Stimulated activated CD8-positive, alpha-beta memory T cell treated with anti-CD3 and anti-CD28 coated beads, Interleukin-7, amount 100 ng/mL, for 24 hours (primary cell): ENCODE results near the gene TDP1.
"Not testable (repeated sequence)": the region's sequence is repeated elsewhere in the genome, so short reads cannot be mapped to it uniquely, and the experiment has no call there.

Source experiments
- DNase-seq: peaks from one replicate; pipeline ENCODE4 v3.0.0-alpha.2; 2020; ENCODE audit warnings: low read depth

TDP1 gene

DNA sequence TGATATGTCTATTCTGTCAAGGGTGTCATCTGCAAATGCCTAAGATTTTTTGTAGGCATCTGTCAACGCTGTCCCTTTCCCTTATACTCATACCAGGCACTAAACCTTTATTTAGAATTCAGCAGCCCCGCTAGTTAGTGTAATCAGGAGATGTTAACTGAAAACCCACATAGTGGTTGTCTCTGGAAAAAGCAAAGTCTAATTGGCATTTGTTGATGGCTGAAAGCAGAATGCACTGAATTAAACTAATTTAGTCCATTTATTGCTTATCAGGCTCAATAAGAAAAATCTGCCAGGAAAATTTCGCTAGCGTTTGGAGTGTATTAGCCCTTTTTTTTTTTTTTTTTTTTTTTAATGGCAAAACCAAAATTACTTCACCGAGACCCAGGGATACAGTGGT is 34.5 kb downstream of the TDP1 start:
- DNase-seq: no peak

DNA sequence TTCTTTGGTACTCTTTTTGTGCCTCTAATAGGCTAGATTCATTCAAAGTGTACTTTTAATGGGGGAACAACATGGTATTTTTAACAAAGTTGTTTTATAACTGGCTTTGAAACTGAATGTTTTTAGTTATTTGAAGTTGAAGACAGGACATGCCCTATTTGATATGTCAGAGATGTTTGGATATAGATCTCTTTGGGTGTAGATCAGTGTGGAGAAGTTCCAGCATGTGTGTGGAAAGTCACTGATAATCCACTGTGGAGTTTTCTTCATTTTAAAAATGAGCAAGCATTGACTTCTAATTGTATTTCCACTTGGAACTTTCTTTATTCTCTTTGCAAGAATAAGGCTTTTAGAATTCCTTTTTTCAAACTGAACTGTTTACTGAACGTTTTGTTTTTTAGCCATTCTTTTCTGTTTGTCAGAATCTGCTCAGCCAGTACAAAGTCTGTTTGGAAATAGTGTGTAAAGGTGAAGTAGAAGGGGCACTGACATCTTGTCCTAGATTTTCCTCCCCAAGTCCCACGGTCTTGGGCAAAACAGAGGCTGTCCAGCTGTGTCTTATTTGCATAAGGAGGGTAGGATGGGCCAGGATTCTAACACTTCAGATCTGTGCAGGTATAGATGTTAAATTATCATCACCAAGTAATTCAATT is 35.0 kb downstream of the TDP1 start:
- no peak for DNase-seq

DNA sequence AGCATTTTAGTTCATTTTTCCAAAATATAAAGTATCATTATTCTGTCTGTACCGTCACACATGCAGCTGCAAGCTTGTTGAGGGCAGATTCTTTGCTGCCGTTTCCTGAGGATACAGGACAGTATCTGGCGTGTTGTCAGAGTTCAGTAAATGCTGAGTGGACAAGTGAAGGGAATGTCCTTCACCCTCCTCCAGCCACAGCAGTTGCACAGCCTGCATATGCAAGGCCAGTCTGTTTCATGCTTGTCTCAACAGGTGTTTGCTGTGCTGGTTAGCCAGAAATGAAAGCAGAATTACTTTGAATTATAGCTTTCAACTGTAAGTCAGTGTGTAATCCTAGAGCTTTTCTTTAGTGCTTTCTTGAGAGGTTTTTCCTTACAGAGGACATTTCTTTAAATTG is 36.5 kb downstream of the TDP1 start:
- no peak for DNase-seq

GRCh38 chr14:89996963-89997362 is 41.2 kb downstream of the TDP1 start:
- no peak for DNase-seq

DNA sequence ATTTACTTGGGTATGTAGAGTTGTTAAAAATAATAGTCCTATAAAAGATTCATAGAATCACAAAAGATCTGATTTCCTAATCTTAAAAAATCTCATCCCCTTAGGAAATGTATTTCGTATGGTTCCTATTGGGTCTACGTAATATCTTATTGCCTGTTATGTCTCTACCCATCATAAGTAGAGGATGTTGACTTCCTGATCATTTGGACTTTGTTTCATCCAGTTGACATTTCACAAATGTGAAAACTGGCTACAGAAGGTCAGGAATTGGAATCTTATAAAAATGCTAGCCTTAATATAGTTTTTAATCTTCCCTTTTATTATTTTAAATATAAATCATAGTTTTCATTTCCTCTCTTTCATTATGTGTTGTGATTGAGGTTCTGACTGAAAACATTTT is 45.2 kb downstream of the TDP1 start:
- DNase-seq: no peak

DNA sequence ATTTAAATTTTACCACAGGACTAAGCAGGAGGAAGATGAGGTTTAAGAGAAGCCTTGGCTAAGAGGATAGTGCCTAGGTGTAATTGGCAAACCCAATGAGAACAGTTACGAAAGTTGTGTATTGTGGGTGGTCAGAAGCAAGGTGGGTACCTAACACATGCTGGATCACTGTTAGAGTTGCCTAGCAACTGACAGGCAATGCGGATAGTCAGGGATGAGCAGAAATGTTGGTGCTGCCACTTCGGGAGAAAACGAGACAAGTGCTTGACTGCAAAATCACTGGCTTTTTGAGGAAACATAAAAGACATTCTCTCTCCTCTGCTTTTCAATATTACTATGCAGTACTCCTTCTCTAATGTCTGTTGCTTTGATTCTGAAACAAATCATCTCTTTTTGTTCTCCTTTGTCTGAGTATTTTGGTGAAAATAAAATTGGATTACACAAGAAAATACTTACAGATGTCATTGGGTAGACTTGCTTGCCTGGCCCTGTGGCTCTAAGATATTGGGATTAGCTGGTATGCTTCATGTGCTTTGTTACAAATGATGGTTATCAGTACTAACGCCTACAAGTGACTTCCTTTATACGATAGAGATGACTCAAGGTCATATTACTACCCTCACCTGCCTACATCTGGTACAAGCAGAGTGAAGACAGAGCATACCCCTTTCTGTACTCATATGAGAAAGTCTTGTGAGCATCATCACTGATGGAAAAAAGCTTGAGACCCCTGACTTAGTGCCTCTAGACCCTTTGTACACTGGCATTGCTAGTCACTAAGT is 48.0 kb downstream of the TDP1 start:
- no peak for DNase-seq

DNA sequence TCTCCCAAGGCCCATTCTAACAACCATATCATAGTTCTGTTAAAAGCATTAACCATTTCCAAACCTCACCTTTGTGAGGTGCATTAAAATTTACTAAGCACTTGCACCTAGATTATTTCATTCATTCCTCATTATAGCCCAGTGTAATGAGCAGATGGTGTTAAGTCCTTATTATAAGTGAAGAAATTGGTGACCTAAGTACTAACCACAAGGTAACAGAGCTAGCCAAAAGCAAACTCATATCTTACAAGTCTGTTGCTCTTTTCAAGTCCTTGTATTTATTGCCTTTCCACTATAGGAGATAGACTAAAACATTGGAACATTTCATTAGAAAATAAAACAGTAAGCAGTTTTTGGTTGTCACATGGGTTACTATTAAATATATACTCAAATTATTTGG is 49.7 kb downstream of the TDP1 start:
- DNase-seq: no peak

DNA sequence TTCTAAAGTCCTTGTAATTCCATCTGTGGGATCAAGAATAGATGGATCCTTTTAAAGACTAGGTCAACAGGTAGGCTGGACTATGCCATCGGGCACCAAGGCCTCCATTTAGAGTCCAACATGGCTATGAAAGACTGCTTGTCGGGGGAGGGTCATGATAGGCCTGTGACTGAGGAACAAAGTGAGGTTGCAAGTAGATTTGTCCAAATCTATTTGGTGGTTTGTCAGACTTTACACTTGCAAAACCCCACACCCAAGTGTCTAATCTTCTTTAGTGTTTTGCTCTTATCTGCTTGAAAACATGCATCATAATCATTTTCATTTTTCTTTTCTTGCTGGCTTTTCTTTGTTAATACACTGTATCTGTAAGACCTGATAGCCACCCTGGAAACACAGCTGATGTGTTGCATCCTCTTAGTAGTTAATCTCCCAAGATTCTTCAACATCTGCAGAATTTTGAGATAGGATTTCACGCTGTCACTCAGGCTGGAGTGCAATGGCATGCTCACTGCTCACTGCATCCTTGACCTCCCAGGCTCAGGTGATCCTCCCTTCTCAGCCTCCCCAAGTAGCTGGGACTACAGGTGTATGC is 50.3 kb downstream of the TDP1 start:
- no peak for DNase-seq

DNA sequence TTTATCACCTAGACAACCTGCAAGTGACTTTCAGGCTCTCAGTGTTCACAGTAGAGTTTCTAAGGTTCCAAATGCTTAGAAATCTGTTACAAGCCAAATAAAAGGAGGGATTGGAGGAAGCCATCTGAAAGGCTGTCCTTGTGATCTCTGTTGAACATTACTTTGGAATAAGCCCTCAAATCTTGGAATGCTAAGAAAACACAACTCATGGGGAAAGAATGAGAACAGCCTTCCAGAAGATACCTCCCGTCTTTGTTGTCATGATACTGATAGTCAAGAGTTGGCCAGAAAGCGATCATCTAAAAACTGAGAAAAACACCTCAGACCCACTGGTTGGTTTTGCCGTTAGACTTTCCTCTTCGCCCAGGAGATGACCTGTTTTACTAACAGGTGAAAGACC is 61.6 kb downstream of the TDP1 start:
- no peak for DNase-seq

GRCh38 chr14:90019824-90020523 is 64.2 kb downstream of the TDP1 start:
- no peak for DNase-seq

DNA sequence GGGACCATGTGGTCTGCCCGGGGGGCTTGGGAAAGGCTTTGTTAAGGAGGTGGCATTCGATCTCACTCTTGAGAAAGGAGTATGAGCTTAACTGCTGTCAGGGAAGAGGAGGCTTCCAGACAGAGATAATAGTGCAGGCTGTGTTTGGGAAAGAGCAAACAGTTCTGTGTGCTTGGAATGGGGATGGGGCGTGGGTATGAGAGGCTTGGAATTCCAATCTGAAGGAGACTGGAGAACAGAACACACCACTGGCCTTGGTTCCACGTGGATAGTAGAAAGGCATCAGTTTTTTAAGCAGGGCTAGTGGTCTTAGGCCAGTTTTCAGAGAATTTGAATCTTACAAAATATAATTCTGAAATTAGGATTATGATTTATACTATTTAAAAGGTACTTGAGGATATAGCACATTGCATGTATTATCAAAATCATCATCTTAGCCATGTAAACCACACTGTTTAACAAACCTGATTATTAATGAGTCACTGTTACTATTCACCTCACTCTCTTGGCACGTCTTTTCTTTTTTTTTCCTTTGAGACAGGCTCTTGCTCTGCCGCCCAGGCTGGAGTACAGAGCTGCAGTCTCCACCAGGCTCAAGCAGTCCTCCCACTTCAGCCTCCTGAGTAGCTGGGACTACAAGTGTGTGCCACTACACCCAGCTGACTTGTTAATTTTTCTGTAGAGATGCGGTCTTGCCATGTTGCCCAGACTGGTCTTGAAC is 67.6 kb downstream of the TDP1 start:
- no peak for DNase-seq

- DNase-seq: no peak
Measured at GRCh38 chr14:90024910-90025309, 69.2 kb downstream of the TDP1 start.

DNA sequence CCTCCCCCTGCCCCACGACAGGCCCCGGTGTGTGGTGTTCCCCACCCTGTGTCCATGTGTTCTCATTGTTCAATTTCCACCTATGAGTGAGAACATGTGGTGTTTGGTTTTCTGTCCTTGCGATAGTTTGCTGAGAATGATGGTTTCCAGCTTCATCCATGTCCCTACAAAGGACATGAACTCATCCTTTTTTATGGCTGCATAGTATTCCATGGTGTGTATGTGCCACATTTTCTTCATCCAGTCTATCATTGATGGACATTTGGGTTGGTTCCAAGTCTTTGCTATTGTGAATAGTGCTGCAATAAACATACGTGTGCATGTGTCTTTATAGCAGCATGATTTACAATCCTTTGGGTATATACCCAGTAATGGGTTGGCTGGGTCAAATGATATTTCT is 70.9 kb downstream of the TDP1 start:
- not testable (repeated sequence) for DNase-seq

DNA sequence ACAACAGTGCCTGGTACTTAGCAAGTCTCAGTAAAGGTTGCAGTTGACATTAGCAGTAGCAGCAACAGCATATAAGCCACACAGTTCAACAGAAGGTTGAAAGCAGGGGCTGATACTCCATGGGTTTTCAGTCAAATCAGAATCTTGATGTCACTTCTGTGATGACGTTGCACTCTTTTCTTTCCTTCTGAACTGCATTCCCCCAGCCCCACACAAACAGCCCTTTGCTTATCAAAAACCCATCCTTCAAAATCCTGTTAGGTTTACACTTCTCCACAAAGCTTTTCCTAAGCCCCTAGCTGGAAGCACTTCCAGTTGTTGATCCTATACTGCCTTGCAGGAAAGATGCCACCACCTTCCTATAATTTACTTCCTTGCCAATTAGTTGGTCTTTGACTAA is 72.1 kb downstream of the TDP1 start:
- DNase-seq: no peak

DNA sequence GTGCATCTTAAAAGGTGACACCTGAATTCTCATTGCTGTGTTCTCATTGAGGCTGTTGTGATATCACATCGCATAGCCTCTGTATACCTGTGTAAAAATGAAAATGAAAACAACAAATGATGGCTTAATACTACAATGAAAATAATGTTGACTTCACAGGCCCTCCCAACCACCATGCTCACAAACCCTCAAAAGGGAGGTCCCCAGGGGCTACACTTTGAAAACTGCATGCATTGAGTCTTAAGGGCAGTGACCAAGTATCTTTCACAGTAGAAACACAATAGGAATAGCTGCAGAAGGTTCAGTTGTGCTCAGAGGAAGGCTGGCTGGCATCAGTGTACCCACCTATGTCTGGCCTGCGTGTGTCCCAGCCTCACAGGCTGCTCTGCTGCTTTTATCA is 78.4 kb downstream of the TDP1 start:
- no peak for DNase-seq

- no peak for DNase-seq
Measured at GRCh38 chr14:90034835-90035525, 79.3 kb downstream of the TDP1 start.

- DNase-seq: no peak
Measured at GRCh38 chr14:90039253-90040010, 83.7 kb downstream of the TDP1 start.

DNA sequence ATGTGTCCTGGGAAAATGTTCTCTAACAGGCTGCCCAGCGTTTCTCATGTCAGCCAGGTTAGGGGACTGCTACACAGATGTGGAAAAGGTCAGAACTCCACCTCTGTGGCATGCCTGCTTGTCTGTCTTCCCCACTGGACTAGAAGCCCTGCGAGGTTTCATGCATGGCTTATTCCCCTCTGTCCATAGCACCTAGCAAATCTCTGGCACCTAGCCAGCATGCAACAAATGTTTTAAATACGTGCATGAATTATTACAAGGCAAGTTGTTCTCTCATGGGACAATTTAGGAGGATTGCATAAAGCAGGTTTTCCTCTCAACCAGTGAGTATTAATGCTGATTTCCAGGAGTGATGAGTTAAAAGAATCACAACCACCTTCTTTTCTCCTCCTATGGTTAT is 84.7 kb downstream of the TDP1 start:
- no peak for DNase-seq

DNA sequence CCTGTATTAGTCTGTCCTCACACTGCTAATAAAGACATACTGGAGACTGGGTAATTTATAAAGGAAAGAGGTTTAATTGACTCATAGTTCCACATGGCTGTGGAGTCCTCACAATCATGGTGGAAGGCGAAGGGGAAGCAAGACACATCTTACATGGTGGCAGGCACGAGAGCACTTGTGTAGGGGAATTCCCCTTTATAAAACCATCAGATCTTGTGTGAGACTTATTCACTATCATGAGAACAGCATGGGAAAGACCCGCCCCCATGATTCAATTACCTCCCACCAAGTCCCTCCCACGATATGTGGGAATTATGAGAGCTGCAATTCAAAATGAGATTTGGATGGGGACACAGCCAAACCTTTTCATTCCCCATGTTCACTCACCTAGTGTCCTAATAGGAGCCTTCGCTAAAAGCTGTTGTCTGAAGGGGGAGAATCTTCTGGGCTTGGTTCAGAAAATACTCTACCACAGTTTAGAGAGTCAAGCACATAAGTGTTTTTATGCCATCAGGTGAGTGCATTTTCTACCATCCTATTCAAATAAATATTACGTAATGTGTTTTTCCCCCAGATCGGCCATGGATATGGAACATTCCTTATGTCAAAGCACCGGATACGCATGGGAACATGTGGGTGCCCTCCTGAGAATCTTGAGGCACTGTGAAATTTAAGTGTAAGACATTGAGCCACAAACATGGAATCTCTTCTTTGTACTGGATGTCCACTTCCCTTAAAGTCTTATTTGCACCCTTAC is 86.9 kb downstream of the TDP1 start:
- DNase-seq: no peak

GRCh38 chr14:90045616-90046015 is 89.9 kb downstream of the TDP1 start:
- DNase-seq: no peak
